Smooth muscle cell (in vitro differentiated cells): ENCODE data around the gene SLC22A15. TPM values are rescaled to one million over a fixed set of nuclear protein-coding genes. Genes with fewer than 3 reads are reported as not detected.

Experiments used
- DNase-seq: peaks from one replicate; lab custom pipeline; 2025; ENCODE audit not compliant: unreplicated experiment; lab: John Stamatoyannopoulos, UW
- H2AFZ ChIP-seq: fragments of 200-600 bp; sonication (generic); 2 replicates; pipeline ENCODE4 v1.6.0; 2016; ENCODE audit warnings: antibody characterized with exemption, low read depth, mild to moderate bottlenecking
- H3F3A ChIP-seq: fragments of 200-600 bp; sonication (generic); 2 replicates; pipeline ENCODE4 v1.6.0; 2017; ENCODE audit warnings: antibody characterized with exemption, low read depth
- H3K27ac ChIP-seq: fragments of 200-600 bp; sonication (generic); 2 replicates; pipeline ENCODE4 v1.5.1; 2016; ENCODE audit warnings: low read depth, mild to moderate bottlenecking
- H3K27me3 ChIP-seq: fragments of 200-600 bp; sonication (generic); 2 replicates; pipeline ENCODE4 v1.6.1; 2016; ENCODE audit warnings: low read depth, mild to moderate bottlenecking
- H3K36me3 ChIP-seq: fragments of 200-600 bp; sonication (generic); 2 replicates; pipeline ENCODE4 v1.5.1; 2016; ENCODE audit warnings: low read depth
- H3K4me1 ChIP-seq: fragments of 200-600 bp; sonication (generic); 2 replicates; pipeline ENCODE4 v1.5.1; 2016; ENCODE audit warnings: low read depth
- H3K4me2 ChIP-seq: fragments of 200-600 bp; sonication (generic); 2 replicates; pipeline ENCODE4 v1.6.0; 2016; ENCODE audit warnings: mild to moderate bottlenecking
- H3K4me3 ChIP-seq: fragments of 200-600 bp; sonication (generic); 2 replicates; pipeline ENCODE4 v1.5.1; 2016; ENCODE audit warnings: mild to moderate bottlenecking
- H3K79me2 ChIP-seq: fragments of 200-600 bp; sonication (generic); 2 replicates; pipeline ENCODE4 v1.6.0; 2016; ENCODE audit warnings: low read depth, mild to moderate bottlenecking
- H3K9ac ChIP-seq: fragments of 200-600 bp; sonication (generic); 2 replicates; pipeline ENCODE4 v1.6.0; 2016; ENCODE audit warnings: low read depth
- H3K9me3 ChIP-seq: fragments of 200-600 bp; sonication (generic); replicated peaks from 2 replicates; pipeline ENCODE4 v1.5.1; 2016; ENCODE audit warnings: low read depth
- H4K20me1 ChIP-seq: fragments of 200-600 bp; sonication (generic); 2 replicates; pipeline ENCODE4 v1.6.0; 2016; ENCODE audit warnings: low read depth
- WGBS: methylation state at CpG from one replicate; pipeline ENCODE4 v1.1.7; 2016; ENCODE audit warnings: low lambda C conversion rate; 5-methylcytosine and 5-hydroxymethylcytosine counted together
- polyA plus RNA-seq: library from polyadenylated mRNA; unstranded; fragments of >200 nt; fragmentation: Nextera tagmentation; extraction: Ambion mirVana; gene quantifications from 2 replicates; pipeline ENCODE4 v1.2.1, GENCODE V29; 2016
- total RNA-seq: library from RNA; depleted of rRNA; stranded (reverse); fragments of >200 nt; gene quantifications from 2 replicates; pipeline ENCODE4 v1.2.3, GENCODE V29; 2014
- TF ChIP-seq, protein P1 (sequence below): fragments of 200-600 bp; sonication (generic); IDR thresholded peaks from 2 replicates; pipeline ENCODE4 v1.5.1; 2017; ENCODE audit warnings: borderline replicate concordance, mild to moderate bottlenecking, antibody characterized with exemption; ENCODE audit not compliant: insufficient read depth, poor library complexity, severe bottlenecking

The SLC22A15 gene
- total and polyA plus RNA-seq, 2 experiments from 2014 or later: 1.00 to 3.2 TPM

- no peaks in the 10 kb centered on the region for H3K9me3 ChIP-seq
- no peak for DNase-seq
- TF ChIP-seq, protein P1, sequence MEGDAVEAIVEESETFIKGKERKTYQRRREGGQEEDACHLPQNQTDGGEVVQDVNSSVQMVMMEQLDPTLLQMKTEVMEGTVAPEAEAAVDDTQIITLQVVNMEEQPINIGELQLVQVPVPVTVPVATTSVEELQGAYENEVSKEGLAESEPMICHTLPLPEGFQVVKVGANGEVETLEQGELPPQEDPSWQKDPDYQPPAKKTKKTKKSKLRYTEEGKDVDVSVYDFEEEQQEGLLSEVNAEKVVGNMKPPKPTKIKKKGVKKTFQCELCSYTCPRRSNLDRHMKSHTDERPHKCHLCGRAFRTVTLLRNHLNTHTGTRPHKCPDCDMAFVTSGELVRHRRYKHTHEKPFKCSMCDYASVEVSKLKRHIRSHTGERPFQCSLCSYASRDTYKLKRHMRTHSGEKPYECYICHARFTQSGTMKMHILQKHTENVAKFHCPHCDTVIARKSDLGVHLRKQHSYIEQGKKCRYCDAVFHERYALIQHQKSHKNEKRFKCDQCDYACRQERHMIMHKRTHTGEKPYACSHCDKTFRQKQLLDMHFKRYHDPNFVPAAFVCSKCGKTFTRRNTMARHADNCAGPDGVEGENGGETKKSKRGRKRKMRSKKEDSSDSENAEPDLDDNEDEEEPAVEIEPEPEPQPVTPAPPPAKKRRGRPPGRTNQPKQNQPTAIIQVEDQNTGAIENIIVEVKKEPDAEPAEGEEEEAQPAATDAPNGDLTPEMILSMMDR: no peak
- H2AFZ ChIP-seq: no peak overlapping the region
- H3K4me1 ChIP-seq: no peaks in the 10 kb centered on the region
- peak overlapping the region; percentile 17 for H3K27ac ChIP-seq
- peaks cover 9% of the 10 kb centered on the region for H3K79me2 ChIP-seq
- peak overlapping the region; percentile 84 for H3K4me2 ChIP-seq
- peaks cover 21% of the 10 kb centered on the region for H3F3A ChIP-seq
- H3K36me3 ChIP-seq: no peaks in the 10 kb centered on the region
- H3K27me3 ChIP-seq: no peaks in the 10 kb centered on the region
- H4K20me1 ChIP-seq: peaks cover 12% of the 10 kb centered on the region
- WGBS: 60% methylated on average over 9 of the region's 9 CpGs
- H3K4me3 ChIP-seq: peak overlapping the region; percentile 81
- no peak overlapping the region for H3K9ac ChIP-seq
Measured at GRCh38 chr1:115977499-115978258, 1.4 kb downstream of the SLC22A15 start.

GRCh38 chr1:115978292-115978941 lies 2.1 kb downstream of the SLC22A15 start:
- no peaks in the 10 kb centered on the region for H3K27me3 ChIP-seq
- TF ChIP-seq, protein P1: no peak
- peak overlapping the region; percentile 84 for H3K4me2 ChIP-seq
- H4K20me1 ChIP-seq: peaks cover 18% of the 10 kb centered on the region
- H3K4me3 ChIP-seq: no peak overlapping the region
- H3K9me3 ChIP-seq: no peaks in the 10 kb centered on the region
- no peak overlapping the region for H3K9ac ChIP-seq
- H3F3A ChIP-seq: peaks cover 21% of the 10 kb centered on the region
- H3K4me1 ChIP-seq: no peaks in the 10 kb centered on the region
- no peak overlapping the region for H2AFZ ChIP-seq
- peaks cover 16% of the 10 kb centered on the region for H3K79me2 ChIP-seq
- peak overlapping the region; percentile 17 for H3K27ac ChIP-seq
- H3K36me3 ChIP-seq: no peaks in the 10 kb centered on the region
- no peak for DNase-seq
- WGBS: 92% methylated on average over 6 of the region's 6 CpGs

DNA sequence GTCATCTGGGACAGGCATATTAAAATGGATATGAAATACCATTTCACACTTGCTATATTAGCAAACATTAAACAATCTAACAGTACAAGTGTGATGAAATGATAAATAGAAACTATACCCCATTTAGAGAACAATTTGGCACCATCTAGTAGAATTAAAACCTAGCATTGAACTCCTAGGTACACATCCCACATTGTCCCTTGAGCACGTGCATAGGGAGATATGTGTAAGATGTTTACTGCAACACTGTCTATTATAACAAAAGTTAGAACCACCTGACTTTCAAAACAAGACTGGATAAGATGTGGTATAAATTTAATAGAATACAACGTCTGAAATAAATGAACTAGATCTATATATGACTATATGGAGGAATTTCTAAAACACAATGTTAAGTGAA lies 3.8 kb downstream of the SLC22A15 start:
- peaks cover 25% of the 10 kb centered on the region for H4K20me1 ChIP-seq
- no peak overlapping the region for H2AFZ ChIP-seq
- no peak overlapping the region for H3K4me2 ChIP-seq
- H3F3A ChIP-seq: peaks cover 17% of the 10 kb centered on the region
- no peaks in the 10 kb centered on the region for H3K4me1 ChIP-seq
- no peaks in the 10 kb centered on the region for H3K9me3 ChIP-seq
- no peak overlapping the region for H3K27ac ChIP-seq
- H3K4me3 ChIP-seq: no peak overlapping the region
- no peak for DNase-seq
- no peaks in the 10 kb centered on the region for H3K36me3 ChIP-seq
- TF ChIP-seq, protein P1: no peak
- 87% methylated on average over 2 of the region's 2 CpGs for WGBS
- H3K27me3 ChIP-seq: no peaks in the 10 kb centered on the region
- peaks cover 24% of the 10 kb centered on the region for H3K79me2 ChIP-seq
- no peak overlapping the region for H3K9ac ChIP-seq
